Astrocyte (in vitro differentiated cells and primary cell): ENCODE data around the gene STXBP5.

Source experiments
- EZH2 ChIP-seq: IDR thresholded peaks from 2 replicates; pipeline ENCODE4 v1.6.1; 2012; ENCODE audit warnings: mild to moderate bottlenecking, low read length, inconsistent platforms; ENCODE audit not compliant: insufficient read depth
- TF ChIP-seq, protein P1 (sequence below): IDR thresholded peaks from 2 replicates; pipeline ENCODE4 v1.5.1; 2011; ENCODE audit warnings: low read depth, mild to moderate bottlenecking, inconsistent platforms, low read length, moderate library complexity; ENCODE audit not compliant: insufficient read depth

DNA sequence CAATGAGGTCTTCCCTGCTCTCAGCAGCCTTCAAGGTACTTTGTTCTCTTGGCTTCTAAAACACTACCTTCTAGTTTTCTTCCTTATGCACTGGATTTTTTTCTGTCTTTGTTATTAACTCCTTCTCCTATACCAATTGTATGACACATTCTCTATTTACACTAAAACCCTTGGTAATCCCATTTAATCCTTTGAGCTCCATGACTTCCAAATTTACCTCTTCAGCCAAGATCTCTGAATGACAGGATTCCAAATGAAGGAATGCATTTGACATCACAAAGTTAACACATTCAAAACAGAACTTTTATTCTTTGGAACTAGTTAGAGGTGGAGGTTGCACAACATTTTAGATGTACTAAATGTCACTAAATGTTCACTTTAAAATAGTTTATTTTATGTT is 217.7 kb downstream of the STXBP5 start:
- TF ChIP-seq, protein P1, sequence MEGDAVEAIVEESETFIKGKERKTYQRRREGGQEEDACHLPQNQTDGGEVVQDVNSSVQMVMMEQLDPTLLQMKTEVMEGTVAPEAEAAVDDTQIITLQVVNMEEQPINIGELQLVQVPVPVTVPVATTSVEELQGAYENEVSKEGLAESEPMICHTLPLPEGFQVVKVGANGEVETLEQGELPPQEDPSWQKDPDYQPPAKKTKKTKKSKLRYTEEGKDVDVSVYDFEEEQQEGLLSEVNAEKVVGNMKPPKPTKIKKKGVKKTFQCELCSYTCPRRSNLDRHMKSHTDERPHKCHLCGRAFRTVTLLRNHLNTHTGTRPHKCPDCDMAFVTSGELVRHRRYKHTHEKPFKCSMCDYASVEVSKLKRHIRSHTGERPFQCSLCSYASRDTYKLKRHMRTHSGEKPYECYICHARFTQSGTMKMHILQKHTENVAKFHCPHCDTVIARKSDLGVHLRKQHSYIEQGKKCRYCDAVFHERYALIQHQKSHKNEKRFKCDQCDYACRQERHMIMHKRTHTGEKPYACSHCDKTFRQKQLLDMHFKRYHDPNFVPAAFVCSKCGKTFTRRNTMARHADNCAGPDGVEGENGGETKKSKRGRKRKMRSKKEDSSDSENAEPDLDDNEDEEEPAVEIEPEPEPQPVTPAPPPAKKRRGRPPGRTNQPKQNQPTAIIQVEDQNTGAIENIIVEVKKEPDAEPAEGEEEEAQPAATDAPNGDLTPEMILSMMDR: no peak
- TF ChIP-seq EZH2: no peak
